Lower leg skin (tissue), 3 donors: ENCODE measurements around the gene ADPRM.

Experiments
- POLR2A ChIP-seq, 2 donors: fragments of 450-650 bp; IDR thresholded peaks; one replicate each; pipeline ENCODE4 v1.6.1; 2016 to 2017; ENCODE audit warnings: antibody characterized with exemption in 2 of 2, mild to moderate bottlenecking in 1 of 2, moderate library complexity in 1 of 2
- TF ChIP-seq, protein P1 (sequence below), 3 donors: fragments of 450-650 bp; IDR thresholded peaks; one replicate each; pipeline ENCODE4 v1.5.1; 2016; ENCODE audit warnings: antibody characterized with exemption in 3 of 3, mild to moderate bottlenecking in 3 of 3, moderate library complexity in 2 of 3

DNA sequence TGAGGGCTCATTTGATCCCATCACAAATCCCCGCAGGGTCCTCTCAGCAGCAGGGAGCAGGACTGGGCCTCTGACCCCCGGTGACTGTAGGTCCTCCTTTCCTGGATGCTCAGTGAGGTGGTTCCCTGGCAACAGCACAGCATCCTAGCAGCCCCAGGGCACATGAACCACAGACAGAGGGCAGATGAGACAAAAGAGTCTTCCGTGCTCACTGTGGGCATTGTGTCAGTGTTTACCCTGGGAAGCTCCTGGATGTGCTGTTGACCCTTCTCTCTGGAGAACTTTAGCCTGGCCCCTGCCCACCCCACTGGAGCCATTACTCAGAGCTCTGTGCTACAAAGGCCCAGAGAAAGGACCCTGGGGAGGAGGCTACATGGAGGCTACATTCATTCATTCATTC lies 54.2 kb downstream of the ADPRM start:
- TF ChIP-seq, protein P1, sequence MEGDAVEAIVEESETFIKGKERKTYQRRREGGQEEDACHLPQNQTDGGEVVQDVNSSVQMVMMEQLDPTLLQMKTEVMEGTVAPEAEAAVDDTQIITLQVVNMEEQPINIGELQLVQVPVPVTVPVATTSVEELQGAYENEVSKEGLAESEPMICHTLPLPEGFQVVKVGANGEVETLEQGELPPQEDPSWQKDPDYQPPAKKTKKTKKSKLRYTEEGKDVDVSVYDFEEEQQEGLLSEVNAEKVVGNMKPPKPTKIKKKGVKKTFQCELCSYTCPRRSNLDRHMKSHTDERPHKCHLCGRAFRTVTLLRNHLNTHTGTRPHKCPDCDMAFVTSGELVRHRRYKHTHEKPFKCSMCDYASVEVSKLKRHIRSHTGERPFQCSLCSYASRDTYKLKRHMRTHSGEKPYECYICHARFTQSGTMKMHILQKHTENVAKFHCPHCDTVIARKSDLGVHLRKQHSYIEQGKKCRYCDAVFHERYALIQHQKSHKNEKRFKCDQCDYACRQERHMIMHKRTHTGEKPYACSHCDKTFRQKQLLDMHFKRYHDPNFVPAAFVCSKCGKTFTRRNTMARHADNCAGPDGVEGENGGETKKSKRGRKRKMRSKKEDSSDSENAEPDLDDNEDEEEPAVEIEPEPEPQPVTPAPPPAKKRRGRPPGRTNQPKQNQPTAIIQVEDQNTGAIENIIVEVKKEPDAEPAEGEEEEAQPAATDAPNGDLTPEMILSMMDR (IDR thresholded peaks at IDR 0.05) = no peak
- TF ChIP-seq POLR2A (IDR thresholded peaks at IDR 0.05) = no peak
